NCI-H1092 (cell line): Measurements from ENCODE around the gene CENPN.

Experiments used
- DNase-seq: peaks from one replicate; lab custom pipeline; 2025; lab: John Stamatoyannopoulos, UW

CENPN gene

GRCh38 chr16:81006813-81007695 lies at the start of gene CENPN, which contains the start of gene CMC2:
CENPN (plus strand) TSS chr16:81007214; CDS start chr16:81011940, 4,726 bp downstream.
CMC2 (minus strand) TSS chr16:81006885; CDS start chr16:80997394, 9,491 bp downstream.
- DNase-seq, result peak; percentile 97

DNA sequence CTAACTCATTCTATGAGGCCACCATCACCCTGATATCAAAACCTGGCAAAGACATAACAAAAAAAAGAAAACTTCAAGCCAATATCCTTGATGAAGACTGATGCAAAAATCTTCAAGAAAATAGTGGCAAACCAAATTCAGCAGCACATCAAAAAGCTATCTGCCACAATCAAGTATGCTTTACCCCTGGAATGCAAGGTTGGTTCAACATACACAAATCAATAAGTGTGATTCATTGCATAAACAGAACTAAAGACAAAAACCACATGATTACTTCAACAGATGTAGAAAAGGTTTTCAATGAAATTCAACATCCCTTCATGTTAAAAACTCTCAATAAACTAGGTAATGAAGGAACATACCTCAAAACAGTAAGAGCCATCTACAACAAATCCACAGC lies 48.7 kb upstream of the CENPN start:
- no peak for DNase-seq

DNA sequence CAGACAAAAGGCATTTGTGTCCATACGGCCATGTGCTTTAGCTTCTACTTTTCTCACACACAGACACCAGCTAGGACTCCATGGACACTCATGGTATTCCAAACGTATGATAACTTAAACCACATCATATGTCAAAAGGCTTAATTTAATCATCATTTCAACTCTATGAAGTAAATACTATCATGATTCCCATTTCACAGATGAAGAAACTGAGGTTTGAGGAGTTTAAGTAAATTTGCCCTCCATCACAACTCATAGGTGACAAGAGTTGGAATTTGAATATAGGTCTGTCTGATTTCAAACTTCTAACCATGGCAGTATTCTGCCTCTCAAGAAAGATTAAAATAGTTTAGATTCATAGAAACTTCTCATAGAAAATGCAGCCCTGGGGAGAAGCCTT lies 44.1 kb upstream of the CENPN start:
- DNase-seq, result no peak

GRCh38 chr16:80964351-80964750 lies 42.7 kb upstream of the CENPN start:
- DNase-seq, result no peak

- no peak for DNase-seq
Observed at GRCh38 chr16:80966617-80967016, 40.4 kb upstream of the CENPN start.

GRCh38 chr16:80968386-80969113 lies 38.5 kb upstream of the CENPN start:
- DNase-seq, result no peak

GRCh38 chr16:80969114-80969484 lies 37.9 kb upstream of the CENPN start:
- DNase-seq, result no peak

GRCh38 chr16:80971819-80972218 lies 35.2 kb upstream of the CENPN start:
- DNase-seq, result no peak

- DNase-seq, result no peak
Observed at GRCh38 chr16:80972611-80973010, 34.4 kb upstream of the CENPN start.

DNA sequence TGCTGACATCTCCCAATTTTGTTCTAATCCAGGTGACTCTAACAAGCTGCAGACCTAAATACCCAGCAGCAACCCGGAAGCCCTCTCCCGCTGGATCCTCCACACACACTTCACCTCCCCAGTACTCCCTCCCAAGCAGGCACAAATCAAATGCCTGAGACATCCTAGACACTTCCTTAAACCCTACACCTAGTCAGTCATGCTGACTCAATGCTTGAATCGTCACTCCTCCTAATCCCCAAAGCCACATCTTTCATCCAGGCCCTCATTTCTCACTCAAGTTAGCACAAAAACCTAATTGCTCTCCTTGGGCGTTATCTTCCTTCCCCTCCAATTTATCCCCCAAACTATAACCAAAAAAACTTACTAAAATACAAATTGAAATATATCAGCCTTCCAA lies 33.0 kb upstream of the CENPN start:
- no peak for DNase-seq

- no peak for DNase-seq
Observed at GRCh38 chr16:80974649-80975376, 32.2 kb upstream of the CENPN start.

GRCh38 chr16:80976946-80977345 lies 30.1 kb upstream of the CENPN start:
- DNase-seq, result no peak

- no peak for DNase-seq
Observed at GRCh38 chr16:80981103-80981502, 25.9 kb upstream of the CENPN start.

DNA sequence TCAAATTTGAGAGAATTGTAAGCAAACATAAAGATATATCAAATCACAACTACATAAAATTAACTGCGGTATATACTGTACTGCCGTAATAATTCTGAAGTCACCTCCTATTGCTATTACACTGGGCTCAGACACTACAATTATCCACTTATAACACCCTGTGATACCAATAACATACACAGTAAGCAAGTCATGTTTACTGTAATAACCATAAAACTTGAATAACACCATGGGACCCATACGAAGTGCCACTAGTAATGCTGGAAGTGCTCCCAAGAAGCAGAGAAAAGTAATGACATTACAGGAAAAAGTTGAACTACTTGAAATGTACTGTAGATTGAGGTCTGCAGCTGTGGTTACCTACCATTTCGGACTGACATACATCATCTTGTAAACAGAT lies 24.4 kb upstream of the CENPN start:
- no peak for DNase-seq

DNA sequence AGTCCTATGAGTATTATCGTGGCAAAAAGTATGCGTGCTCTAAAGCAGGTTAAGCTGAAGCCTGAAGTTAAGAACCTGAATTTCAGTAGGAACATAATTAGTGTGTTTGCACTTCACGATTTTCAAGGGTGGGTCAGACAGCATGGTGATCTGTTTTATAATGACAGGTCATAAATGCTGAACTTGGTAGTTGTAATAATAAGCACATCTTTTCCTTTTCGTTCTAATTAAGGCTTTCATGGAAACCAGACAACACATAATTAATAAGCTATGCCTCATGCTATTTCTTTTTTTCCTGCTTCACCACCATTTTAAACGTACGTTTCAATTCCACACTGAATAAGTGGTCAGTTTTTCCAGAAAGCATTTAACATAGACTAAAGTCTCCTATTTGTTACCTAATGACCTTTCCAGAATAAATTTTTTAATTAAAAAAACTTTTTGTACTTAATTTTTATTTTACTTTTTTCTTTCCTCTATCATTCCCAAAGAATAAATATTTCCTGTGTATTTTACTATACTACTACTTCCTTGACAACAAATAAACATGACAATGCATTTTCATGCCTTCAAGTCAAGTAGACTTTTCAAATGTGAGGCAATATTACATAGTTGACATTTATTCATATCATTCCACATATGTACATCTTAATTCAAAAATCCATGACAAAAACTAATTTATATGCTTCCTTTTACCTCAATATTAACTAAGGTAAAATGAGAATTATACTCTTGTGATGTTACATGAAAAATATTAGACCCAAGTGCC lies 22.7 kb upstream of the CENPN start:
- DNase-seq, result no peak

DNA sequence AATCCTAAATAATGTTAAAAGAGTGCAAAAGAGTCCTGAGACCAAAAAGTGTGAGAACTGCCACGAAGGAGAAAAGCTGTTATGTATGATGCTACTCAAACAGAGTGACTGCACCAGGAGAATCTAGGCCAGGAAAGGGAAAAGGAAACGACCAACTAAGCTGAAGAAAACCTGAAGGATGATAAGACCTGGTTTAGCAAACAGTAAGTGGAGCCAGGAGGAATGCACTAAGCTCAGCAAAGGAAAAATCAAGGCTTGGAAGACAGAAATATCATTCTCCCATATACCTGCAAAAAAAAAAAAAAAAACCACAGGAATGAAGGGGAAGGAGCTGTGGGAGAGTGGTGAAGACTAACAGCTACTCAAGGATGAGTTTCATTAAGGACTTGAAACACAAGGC lies 21.4 kb upstream of the CENPN start:
- no peak for DNase-seq

DNA sequence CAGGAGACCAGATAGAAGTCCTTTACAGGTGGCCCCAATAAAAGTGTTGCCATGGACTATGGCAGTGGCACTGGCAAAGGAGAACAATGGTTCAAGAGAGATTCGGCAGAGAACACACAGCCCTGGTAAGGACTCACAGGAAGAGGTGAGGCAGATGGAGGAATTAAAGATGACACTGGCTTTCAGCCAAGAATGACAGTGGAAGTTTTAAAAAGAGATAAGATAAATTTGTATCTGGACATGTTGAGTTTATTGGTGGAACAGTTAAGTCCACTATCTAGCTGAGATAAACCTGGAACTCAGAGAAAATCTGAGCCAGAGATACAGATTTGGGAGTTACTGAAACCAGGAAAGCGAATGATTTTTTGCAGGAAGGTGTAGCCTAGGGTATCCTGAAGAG lies 20.5 kb upstream of the CENPN start:
- DNase-seq, result no peak

DNA sequence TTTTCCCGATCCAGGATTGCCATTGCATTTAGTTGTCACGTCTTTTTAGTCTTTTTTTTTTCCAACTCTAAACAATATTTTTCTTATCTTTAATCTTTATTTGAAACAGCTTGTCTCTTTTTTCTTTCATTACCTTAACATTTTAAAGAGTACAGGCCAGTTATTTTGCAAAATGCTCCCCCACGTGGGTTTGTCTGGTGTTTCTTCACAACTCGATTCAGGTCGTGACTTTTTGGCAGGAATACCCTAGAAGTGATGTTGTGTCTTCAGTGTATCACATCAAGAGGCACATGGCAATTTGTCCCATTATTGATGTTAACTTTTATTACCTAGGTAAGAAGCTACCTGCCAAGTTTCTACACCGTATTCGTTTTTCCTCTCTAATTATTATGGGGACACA lies 18.3 kb upstream of the CENPN start:
- no peak for DNase-seq

- DNase-seq, result no peak
Observed at GRCh38 chr16:80989801-80990200, 17.2 kb upstream of the CENPN start.

DNA sequence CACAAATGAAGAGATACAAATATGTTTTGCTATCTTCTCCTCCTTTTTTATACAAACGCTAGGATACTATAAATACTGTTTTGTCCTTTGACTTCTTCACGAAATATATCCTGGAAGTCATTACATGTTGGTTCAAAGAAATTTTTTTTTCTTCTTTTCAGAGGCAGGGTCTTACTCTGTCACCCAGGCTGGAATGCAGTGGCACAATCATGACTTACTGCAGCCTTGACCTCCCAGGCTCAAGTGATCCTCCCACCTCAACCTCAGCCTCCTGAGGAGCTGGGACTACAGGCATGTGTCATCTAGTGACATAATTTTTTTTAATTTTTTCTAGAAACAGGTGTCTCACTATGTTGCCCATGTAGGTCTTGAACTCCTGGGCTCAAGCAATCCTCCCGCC lies 16.4 kb upstream of the CENPN start:
- DNase-seq, result no peak

- DNase-seq, result no peak
Observed at GRCh38 chr16:80990978-80991377, 16.0 kb upstream of the CENPN start.
